DLD1 (cell line): Measurements from ENCODE around the gene ZSCAN20.

Source experiments
- in situ Hi-C: cut with HindIII; loops from 2 replicates; pipeline ENCODE4 v1.10.0; 2017; ENCODE audit warnings: low sequenced_read_pairs

The ZSCAN20 gene

DNA sequence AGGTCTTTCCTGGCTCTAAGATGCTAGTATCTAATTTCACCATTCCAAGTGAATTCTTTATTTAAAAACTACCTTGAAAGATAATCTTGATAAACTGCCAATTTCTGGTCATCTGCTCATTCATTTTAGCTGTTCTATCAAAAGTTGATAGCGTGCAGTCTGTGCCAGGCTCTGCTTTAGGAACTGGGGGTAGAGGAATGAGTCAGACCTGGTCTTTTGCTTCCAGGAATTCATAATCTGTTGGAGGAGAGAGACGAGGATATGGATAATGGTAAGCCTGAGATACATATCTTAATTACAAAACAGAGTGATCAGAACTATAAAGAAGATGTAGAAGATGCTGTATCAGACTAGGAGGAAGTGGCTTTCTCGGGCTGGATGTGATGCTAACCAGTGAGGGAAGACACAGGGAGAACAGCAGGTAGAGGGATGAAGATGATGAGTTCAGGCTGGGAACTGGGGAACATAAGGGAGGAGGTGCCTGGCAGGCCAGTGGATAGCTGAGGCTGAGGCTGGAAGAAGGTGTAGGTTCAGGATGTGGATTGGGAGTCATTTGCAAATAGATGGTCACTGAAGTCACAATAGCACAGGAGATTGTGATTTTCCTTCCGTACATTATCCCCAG lies 29.3 kb upstream of the ZSCAN20 start:
- in situ Hi-C loops = no loop called here

GRCh38 chr1:33443705-33444180 lies 28.7 kb upstream of the ZSCAN20 start:
- in situ Hi-C loops = no loop called here

- in situ Hi-C loops = no loop called here
Measured at GRCh38 chr1:33445108-33445507, 27.3 kb upstream of the ZSCAN20 start.

GRCh38 chr1:33446590-33446989 lies 25.9 kb upstream of the ZSCAN20 start:
- in situ Hi-C loops = no loop called here

DNA sequence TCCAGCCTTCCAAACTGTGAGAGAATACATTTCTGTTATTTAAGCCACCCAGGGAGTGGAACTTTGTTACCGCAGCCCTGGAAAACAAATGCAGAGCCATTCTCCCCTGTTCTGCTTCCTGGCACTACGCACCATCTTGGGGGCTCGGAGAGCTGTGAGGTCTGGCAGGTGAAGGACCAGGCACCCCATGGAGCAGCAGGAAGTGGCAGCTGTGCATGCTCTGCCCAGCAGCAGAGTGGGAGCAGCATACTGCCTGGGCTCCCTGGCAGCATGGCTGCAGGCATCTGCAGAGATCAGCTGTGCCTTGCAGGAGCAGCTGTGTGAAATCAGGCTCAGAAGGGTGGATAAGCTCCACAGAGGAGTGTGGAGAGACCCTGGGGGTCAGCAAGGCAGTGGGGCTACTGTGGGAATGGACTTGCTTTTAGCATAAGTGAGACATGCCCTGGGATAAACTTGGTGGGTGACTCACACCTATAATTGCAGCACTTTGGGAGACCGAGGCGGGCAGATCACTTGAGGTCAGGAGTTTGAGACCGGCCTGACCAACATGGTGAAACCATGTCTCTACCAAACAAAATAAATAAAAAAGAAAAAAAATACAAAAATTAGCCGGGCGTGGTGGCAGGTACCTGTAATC lies 17.7 kb upstream of the ZSCAN20 start:
- in situ Hi-C loops = no loop called here

- in situ Hi-C loops = no loop called here
Measured at GRCh38 chr1:33455539-33456501, 16.6 kb upstream of the ZSCAN20 start.

DNA sequence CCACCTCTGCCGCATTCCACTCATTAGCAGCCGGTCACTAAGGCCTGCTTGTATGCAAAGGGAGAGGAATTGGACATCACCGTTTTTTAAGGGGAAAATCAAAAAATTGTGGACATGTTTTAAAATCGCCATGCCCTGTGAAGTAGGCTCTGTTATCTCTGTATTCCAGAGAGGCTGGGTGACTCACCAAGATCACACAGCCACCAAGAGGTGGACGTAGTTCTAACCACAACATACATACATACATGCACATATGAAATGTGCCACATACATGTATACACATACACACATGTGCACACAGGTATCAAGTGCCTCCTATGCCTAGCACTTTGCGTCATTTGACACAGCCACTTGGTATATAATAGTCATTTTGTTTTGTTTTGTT lies 16.0 kb upstream of the ZSCAN20 start:
- in situ Hi-C loops = no loop called here

DNA sequence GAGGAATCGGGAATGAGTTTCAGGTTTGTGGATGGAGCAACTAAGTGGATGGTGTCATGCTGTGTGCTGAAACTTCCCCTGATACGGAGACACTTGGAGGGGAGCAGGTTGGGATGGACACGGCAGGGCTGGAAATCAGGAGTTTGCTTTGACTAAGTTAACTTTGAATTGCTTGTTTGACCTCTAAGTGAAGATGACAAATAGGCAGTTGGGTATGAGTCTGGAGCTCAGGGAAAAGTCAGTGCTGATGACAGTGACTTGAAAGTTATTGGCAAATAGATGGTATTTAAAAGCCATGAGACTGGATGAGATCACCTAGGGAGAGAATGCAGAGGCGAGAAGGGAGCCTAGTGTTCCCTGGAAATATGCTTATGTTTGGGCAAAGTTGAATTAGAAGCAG lies 12.8 kb upstream of the ZSCAN20 start:
- in situ Hi-C loops = no loop called here

GRCh38 chr1:33460144-33460543 lies 12.3 kb upstream of the ZSCAN20 start:
- in situ Hi-C loops = no loop called here

DNA sequence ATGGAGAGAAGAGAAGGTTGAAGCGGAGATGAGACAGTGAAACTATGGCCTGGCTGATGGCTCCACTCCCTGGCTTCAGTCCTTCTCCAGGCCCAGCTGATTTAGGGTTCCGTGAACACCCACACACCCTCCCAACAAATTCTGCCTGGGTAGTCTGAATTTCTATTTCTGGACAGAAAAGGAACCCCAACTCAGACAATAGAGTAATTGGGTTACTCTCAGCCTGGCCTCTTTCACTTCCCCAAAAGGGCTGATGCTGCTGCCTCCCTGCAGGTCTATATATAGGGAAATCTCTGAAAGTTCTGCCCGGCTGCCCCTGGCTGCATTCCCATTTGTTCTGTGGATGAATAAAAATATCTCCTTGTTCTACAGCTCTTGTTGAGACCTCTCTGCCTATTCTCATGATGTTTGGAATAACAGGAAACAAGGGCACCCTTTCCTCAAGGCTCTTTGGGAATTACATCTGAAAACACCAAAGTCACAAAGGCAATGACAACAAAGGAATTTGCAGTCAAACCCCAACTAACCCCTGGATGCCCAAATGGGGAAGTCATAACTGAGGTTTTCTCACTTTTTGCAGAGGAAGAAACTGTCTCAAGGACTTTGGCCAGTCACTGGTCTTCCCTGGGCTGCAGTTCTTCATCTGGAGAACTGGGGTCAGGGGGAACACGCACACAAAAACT lies 11.4 kb upstream of the ZSCAN20 start:
- in situ Hi-C loops = no loop called here

- in situ Hi-C loops = no loop called here
Measured at GRCh38 chr1:33462405-33463164, 9.9 kb upstream of the ZSCAN20 start.

GRCh38 chr1:33464552-33464951 lies 7.9 kb upstream of the ZSCAN20 start:
- in situ Hi-C loops = no loop called here

GRCh38 chr1:33465316-33465715 lies 7.1 kb upstream of the ZSCAN20 start:
- in situ Hi-C loops = no loop called here

- in situ Hi-C loops = no loop called here
Measured at GRCh38 chr1:33466159-33466558, 6.3 kb upstream of the ZSCAN20 start.

DNA sequence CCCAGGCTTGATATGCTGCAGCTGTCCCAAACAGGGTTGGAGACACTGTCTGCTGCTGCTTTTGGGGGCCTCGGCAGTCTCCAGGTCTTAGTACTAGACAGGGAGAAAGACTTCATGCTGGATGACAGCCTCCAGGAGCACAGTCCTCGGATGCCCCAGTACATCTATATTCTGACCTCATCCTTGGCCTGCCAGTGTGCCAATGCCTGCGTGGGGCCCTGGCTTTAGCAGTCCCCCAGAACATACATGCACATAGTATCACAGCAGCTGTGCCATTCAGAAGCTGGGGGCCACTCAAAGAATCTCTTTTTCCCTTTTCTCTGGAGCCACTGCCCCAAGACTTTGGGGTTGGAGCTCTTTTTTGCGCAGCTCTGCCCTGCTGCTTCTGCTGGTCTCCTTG lies 4.4 kb upstream of the ZSCAN20 start:
- in situ Hi-C loops = no loop called here

DNA sequence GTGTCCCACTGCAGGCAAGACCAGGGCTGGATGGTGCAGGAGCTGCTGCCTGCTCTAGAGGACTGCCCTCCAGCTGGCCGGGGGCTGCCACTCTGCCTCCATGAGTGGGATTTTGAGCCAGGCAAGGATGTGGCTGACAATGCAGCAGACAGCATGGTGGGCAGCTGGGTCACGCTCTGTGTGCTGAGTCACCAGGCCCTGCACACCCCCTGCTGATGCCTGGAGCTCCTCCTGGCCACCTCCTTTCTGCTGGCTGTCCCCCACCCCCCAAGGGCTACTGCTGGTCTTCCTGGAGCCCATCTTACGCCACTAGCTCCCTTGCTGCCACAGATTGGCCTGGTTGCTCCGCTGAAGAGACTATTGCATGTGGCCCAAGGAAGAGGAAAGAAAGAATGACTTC lies 3.9 kb upstream of the ZSCAN20 start:
- in situ Hi-C loops = no loop called here

GRCh38 chr1:33468967-33469366 lies 3.5 kb upstream of the ZSCAN20 start:
- in situ Hi-C loops = no loop called here

GRCh38 chr1:33469691-33470090 lies 2.8 kb upstream of the ZSCAN20 start:
- in situ Hi-C loops = no loop called here

DNA sequence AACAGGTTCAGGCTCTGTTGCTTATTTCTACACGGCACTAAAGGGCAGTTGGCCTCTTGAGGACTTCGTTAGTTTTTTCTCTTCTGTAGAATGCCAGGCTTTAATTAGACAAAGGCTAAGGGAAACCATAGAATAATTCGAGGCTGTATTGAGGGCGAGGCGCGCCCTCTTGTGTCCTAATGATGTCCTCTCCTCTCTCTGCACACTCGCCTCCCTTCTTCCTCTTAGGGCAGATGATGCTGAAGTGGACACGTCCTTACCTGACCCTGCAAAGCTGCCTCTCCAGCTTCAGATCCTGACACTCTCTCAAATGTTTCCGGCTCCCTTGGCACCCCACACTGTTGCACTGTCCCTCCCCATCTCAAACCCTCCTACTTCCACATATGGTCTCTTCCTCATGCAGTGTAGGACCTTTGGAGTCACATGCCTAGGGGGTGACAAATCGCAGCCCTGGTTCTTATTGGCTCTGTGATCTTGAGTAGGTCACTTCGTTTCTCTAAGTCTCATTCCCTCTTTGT lies 1.9 kb upstream of the ZSCAN20 start:
- in situ Hi-C loops = no loop called here

GRCh38 chr1:33471416-33471815 lies 1.0 kb upstream of the ZSCAN20 start:
- in situ Hi-C loops = no loop called here
